Fibroblast of villous mesenchyme (primary cell): ENCODE results near the gene CDC25C. TPM values are rescaled to one million over a fixed set of nuclear protein-coding genes. Genes with fewer than 3 reads are reported as not detected.

Experiments
- DNase-seq: peaks from one replicate; pipeline ENCODE4 v3.0.0-alpha.2; 2010; ENCODE audit warnings: low read depth
- H3K4me3 ChIP-seq: 2 replicates; pipeline ENCODE4 v1.5.1; 2011; ENCODE audit warnings: low read depth, mild to moderate bottlenecking, low read length
- total RNA-seq: library from RNA; depleted of rRNA; stranded (reverse); fragments of >200 nt; gene quantifications from 2 replicates; pipeline ENCODE4 v1.2.3, GENCODE V29; 2012
- TF ChIP-seq, protein P1 (sequence below): IDR thresholded peaks from 2 replicates; pipeline ENCODE4 v1.5.1; 2012; ENCODE audit warnings: low read depth, mild to moderate bottlenecking, low read length; ENCODE audit not compliant: insufficient read depth

The CDC25C gene
- total RNA-seq, 1 donor = 6.9 TPM

GRCh38 chr5:138315751-138316278 lies 15.8 kb downstream of the CDC25C start:
- H3K4me3 ChIP-seq = no peak overlapping the region
- TF ChIP-seq, protein P1, sequence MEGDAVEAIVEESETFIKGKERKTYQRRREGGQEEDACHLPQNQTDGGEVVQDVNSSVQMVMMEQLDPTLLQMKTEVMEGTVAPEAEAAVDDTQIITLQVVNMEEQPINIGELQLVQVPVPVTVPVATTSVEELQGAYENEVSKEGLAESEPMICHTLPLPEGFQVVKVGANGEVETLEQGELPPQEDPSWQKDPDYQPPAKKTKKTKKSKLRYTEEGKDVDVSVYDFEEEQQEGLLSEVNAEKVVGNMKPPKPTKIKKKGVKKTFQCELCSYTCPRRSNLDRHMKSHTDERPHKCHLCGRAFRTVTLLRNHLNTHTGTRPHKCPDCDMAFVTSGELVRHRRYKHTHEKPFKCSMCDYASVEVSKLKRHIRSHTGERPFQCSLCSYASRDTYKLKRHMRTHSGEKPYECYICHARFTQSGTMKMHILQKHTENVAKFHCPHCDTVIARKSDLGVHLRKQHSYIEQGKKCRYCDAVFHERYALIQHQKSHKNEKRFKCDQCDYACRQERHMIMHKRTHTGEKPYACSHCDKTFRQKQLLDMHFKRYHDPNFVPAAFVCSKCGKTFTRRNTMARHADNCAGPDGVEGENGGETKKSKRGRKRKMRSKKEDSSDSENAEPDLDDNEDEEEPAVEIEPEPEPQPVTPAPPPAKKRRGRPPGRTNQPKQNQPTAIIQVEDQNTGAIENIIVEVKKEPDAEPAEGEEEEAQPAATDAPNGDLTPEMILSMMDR = no peak
- no peak for DNase-seq

DNA sequence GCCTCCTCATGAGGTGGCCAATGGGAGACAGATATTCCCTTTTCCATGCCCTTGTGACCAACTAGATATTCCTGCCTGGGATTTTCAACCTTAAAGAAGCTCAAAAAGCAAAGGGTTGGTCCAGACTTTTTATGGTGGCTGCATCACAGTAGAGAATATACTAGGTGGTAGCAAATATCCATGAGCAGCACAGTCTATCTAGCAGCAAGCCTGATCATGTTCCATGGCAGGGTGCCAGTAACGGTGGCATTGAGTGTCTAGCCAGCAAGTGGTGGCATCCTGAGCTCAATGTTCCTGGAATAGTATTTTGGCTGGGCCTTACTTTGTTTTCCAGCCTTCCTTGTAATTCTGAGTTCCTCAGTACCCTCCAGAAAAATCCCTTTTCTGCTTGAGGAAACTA lies 25.8 kb downstream of the CDC25C start:
- H3K4me3 ChIP-seq = no peak overlapping the region
- DNase-seq = no peak
- TF ChIP-seq, protein P1 = no peak

DNA sequence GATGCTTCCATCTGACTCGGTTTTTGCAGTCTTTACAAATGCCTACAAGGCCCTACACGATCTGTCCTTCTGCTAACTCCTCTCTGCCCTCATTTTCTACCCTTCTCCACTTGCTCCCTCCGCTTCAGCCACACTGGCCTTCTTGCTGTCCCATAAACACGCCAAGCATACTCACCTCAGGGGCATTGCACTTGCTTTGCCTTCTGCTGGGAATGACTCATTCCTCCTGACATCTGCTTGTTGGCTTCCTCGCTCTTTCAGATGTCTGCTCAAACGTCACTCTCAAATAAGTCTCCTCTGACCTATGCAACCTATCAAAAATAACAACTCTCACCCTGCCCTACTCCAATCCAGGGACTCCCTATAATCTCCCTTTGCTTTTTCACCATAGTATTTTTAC lies 28.2 kb downstream of the CDC25C start:
- TF ChIP-seq, protein P1 = no peak
- DNase-seq = peak; percentile 43

GRCh38 chr5:138289296-138289695 lies 42.3 kb downstream of the CDC25C start:
- no peak for DNase-seq
- TF ChIP-seq, protein P1 = no peak

More for the DNA sequence above, 28.2 kb downstream of the CDC25C start:
- H3K4me3 ChIP-seq = no peak overlapping the region

DNA sequence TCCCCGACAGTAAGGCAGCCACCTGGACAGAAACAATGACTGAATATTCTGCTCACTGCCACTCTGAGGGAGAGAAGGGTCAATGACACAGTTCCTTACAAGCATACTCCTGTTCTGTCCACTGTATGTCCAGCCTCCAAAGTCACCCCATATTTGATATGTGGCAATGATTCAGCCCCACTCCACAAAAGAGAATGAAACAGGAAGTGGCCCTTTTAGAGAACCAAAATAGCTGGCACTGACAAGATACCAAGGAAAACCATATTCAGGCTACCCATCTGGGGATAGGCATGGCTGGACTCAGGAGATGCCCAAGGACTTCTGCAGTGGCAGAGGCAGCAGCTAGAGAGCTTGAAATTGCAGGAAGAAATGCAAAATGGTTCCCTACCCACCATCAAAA lies 44.4 kb downstream of the CDC25C start:
- H3K4me3 ChIP-seq = no peak overlapping the region
- no peak for DNase-seq
- TF ChIP-seq, protein P1 = no peak

More at GRCh38 chr5:138289296-138289695, 42.3 kb downstream of the CDC25C start:
- no peak overlapping the region for H3K4me3 ChIP-seq

DNA sequence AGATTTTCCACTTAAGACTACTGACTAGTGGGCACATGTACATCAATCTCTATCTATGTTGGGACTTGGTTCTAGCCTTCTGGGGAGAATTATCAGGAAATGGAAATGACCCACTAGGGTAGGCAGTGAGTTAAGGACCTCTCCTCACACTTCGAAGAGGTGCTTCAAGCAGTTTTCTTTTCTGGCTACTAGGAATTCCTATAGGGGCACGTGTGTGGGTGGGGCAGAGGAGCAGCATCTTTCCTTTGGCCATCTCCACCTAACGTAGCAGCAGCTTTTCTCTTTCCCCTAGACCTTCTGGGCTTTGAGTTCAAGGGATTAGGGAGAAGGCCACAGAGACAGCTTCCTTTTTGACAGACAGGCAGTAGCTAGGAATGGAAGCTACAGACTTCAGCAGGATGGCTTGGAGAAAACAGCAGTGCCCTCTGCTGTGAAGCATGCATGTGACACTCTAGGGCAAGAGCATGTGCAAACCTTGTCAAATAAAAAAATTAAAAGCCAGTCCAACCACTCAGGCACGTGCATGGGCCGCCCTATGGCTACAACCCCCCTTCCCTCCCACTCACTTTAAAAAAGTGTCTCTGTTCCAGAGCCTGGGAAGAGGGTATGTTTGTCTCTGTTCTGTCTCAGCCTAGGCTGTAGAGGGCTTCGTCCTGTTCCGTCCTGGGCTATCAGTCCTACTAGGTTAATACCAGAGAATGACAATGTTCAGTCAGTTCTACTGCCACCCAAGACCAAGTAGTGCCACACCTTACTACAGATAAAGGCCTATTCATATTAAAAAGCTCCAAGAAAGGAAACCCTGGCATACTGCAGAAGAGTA lies 48.5 kb downstream of the CDC25C start:
- TF ChIP-seq, protein P1 = peak; percentile 65
- DNase-seq = peak; percentile 63
- H3K4me3 ChIP-seq = no peak overlapping the region
